Activated T-helper 1 cell treated with anti-CD3 and anti-CD28 coated beads, Interleukin-2, amount 50 U/mL, for 16 hours (primary cell): Measurements from ENCODE around the gene KCTD8.

Experiments
- DNase-seq, 2 donors: peaks; one replicate each; pipeline ENCODE4 v3.0.0-alpha.2; 2020; ENCODE audit warnings: low read depth in 1 of 2, low spot score in 1 of 2

The KCTD8 gene

GRCh38 chr4:44165938-44166337 is 282.7 kb downstream of the KCTD8 start:
- DNase-seq = no peak

GRCh38 chr4:44162538-44163270 is 285.9 kb downstream of the KCTD8 start:
- no peak for DNase-seq

- no peak for DNase-seq
These were observed 286.9 kb downstream of the KCTD8 start for GRCh38 chr4:44161756-44162155.

GRCh38 chr4:44160776-44161367 is 287.7 kb downstream of the KCTD8 start:
- no peak for DNase-seq

- no peak for DNase-seq
These were observed 288.6 kb downstream of the KCTD8 start for GRCh38 chr4:44159991-44160390.

- DNase-seq = no peak
These were observed 290.9 kb downstream of the KCTD8 start for GRCh38 chr4:44157611-44158277.

- no peak for DNase-seq
These were observed 298.5 kb downstream of the KCTD8 start for GRCh38 chr4:44150091-44150576.

- DNase-seq = no peak
These were observed 299.3 kb downstream of the KCTD8 start for GRCh38 chr4:44149282-44149681.

- DNase-seq = no peak
These were observed 301.0 kb downstream of the KCTD8 start for GRCh38 chr4:44147571-44148075.

- DNase-seq = no peak
These were observed 302.1 kb downstream of the KCTD8 start for GRCh38 chr4:44146516-44146915.

GRCh38 chr4:44145868-44146267 is 302.7 kb downstream of the KCTD8 start:
- DNase-seq = no peak

GRCh38 chr4:44132526-44132925 is 316.1 kb downstream of the KCTD8 start:
- no peak for DNase-seq
